ENCODE results near the gene POLR1B. TPM values are rescaled to one million over a fixed set of nuclear protein-coding genes. Genes with fewer than 3 reads are reported as not detected.

POLR1B gene, protein sequence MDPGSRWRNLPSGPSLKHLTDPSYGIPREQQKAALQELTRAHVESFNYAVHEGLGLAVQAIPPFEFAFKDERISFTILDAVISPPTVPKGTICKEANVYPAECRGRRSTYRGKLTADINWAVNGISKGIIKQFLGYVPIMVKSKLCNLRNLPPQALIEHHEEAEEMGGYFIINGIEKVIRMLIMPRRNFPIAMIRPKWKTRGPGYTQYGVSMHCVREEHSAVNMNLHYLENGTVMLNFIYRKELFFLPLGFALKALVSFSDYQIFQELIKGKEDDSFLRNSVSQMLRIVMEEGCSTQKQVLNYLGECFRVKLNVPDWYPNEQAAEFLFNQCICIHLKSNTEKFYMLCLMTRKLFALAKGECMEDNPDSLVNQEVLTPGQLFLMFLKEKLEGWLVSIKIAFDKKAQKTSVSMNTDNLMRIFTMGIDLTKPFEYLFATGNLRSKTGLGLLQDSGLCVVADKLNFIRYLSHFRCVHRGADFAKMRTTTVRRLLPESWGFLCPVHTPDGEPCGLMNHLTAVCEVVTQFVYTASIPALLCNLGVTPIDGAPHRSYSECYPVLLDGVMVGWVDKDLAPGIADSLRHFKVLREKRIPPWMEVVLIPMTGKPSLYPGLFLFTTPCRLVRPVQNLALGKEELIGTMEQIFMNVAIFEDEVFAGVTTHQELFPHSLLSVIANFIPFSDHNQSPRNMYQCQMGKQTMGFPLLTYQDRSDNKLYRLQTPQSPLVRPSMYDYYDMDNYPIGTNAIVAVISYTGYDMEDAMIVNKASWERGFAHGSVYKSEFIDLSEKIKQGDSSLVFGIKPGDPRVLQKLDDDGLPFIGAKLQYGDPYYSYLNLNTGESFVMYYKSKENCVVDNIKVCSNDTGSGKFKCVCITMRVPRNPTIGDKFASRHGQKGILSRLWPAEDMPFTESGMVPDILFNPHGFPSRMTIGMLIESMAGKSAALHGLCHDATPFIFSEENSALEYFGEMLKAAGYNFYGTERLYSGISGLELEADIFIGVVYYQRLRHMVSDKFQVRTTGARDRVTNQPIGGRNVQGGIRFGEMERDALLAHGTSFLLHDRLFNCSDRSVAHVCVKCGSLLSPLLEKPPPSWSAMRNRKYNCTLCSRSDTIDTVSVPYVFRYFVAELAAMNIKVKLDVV
- total RNA-seq (2022; extraction: Qiagen RNA extraction; ENCODE audit: low read depth) = 24.7 to 31.9 TPM (median 28.8 TPM) in 5 replicates

DNA sequence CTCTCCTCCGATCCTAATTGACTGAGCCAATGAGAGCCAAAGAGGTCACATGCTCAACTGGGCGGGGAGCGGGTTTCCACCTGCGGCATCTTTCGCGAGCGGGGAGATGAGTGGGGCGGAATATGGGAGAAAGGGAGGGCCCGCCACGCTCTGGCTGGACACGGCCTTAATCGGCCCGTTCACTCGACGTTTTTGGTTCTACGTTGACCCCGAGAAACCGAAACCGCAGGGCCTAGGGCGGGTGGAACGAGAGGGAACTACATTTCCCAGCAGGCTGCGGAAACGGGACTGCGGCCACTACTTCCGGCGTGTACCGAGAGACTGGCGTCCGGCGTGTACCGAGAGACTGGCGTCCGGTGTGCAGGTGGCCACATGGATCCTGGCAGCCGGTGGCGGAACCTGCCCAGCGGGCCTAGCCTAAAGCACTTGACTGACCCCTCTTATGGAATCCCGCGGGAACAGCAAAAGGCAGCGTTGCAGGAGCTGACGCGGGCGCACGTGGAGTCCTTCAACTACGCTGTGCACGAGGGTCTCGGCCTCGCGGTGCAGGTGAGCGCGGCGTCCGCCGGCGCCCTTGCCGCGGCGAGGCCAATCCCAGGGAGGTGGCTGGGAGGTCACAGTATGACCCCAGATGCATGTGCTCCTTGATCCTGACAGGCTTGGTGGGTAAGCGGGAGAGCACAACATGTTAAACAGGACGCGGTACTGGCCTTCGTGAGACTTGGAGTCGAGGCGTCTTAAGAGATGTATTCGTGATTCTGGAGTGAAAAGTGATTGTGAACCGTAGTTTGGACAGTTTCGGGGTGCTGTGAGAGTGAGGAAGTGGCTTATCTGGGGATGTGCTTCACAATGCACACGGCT, at the start of gene POLR1B:
TSS of gene POLR1B (plus strand) at position 343 of the 861 bp plus-strand sequence. CDS start at position 373, 30 bp downstream.

DNA sequence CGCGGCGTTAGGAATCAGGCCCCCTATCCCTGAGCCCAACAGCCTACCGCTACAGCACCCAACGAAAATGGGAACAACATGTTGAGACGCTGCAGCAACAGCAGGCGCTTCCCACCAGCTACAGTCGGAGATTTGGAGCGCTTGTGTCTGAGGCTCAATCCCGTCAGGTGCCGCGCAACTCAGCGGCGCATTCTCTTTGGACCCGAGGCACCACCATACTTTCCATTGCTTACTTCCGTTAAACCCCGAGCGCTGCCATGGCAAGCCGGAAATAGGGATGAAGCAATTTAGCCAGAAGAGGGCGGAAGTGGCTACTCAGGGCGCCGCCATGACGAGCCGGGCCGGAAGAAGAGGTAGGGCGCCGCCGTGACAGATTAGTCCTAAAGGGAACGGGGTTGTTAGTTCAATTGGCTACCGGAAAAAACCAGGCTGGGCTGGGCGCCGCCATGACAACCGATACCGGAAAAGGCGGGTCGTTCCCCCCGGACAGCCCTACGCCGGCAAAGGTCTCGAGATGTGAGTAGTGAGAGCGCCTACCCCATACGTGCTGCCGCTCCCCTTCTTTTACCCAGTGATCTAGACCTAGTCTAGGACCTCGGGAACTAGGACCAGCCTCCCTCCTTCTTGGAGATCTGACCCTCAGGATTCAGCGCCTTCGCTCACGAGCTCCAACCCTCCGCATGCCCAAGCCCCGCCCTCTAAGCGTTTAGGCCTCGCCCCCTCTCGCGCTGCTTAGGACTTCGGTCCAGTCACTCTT, 42.0 kb downstream of the POLR1B start, which contains the start of gene CHCHD5:
TSS of gene CHCHD5 (plus strand) at position 476 of the 757 bp plus-strand sequence. CDS start at position 515, 39 bp downstream.

Other genes starting within 250 kb of the POLR1B start
- 3.4 to 4.9 TPM (median 4.1 TPM) in 5 replicates for gene RGPD8, start 108.8 kb upstream of the POLR1B start, total RNA-seq (2022; extraction: Qiagen RNA extraction; ENCODE audit: low read depth)
- gene TTL, start 60.3 kb upstream of the POLR1B start, total RNA-seq (2022; extraction: Qiagen RNA extraction; ENCODE audit: low read depth) = 39.3 to 49.6 TPM (median 42.6 TPM) in 5 replicates
- 57.0 to 86.0 TPM (median 59.5 TPM) in 5 replicates for gene CHCHD5, start 42.1 kb downstream of the POLR1B start, total RNA-seq (2022; extraction: Qiagen RNA extraction; ENCODE audit: low read depth)
- gene SLC20A1, start 103.5 kb downstream of the POLR1B start, total RNA-seq (2022; extraction: Qiagen RNA extraction; ENCODE audit: low read depth) = 128 to 148 TPM (median 141 TPM) in 5 replicates
- not detected in 5 replicates for gene NT5DC4, start 178.6 kb downstream of the POLR1B start, total RNA-seq (2022; extraction: Qiagen RNA extraction; ENCODE audit: low read depth)
- 11.8 to 17.4 TPM (median 16.0 TPM) in 5 replicates for gene CKAP2L, start 222.1 kb downstream of the POLR1B start, total RNA-seq (2022; extraction: Qiagen RNA extraction; ENCODE audit: low read depth)
- 0.05 to 0.47 TPM (median 0.11 TPM) in 5 replicates for gene IL1A, start 242.0 kb downstream of the POLR1B start, total RNA-seq (2022; extraction: Qiagen RNA extraction; ENCODE audit: low read depth)

Data from A549 treated with DMSO at 1 μM for 4 hours (cell line).